Neural crest cell (in vitro differentiated cells): Measurements from ENCODE around the gene GSTM2. TPM values are rescaled to one million over a fixed set of nuclear protein-coding genes. Genes with fewer than 3 reads are reported as not detected.

Experiments
- DNase-seq: peaks from one replicate; pipeline ENCODE4 v3.0.0; 2021; ENCODE audit warnings: low read depth, mixed read lengths, low spot score
- H3K27ac Mint-ChIP-seq: one replicate; pipeline ENCODE4 v1.8.0; 2021; ENCODE audit warnings: mild to moderate bottlenecking, mixed read lengths; ENCODE audit not compliant: unreplicated experiment
- H3K27me3 Mint-ChIP-seq: 2 replicates; pipeline ENCODE4 v1.8.0; 2021; ENCODE audit warnings: low read depth, mild to moderate bottlenecking, mixed read lengths
- H3K36me3 Mint-ChIP-seq: 2 replicates; pipeline ENCODE4 v1.8.0; 2021; ENCODE audit warnings: low read depth, mild to moderate bottlenecking, mixed read lengths
- H3K4me1 Mint-ChIP-seq: 2 replicates; pipeline ENCODE4 v1.8.0; 2021; ENCODE audit warnings: mixed read lengths
- H3K4me3 Mint-ChIP-seq: one replicate; pipeline ENCODE4 v1.8.0; 2021; ENCODE audit warnings: mild to moderate bottlenecking, mixed read lengths
- H3K9me3 Mint-ChIP-seq: 2 replicates; pipeline ENCODE4 v1.8.0; 2021; ENCODE audit warnings: mixed read lengths
- CTCF ChIP-seq: fragments of 200-600 bp; sonication (generic); conservative IDR thresholded peaks from 2 replicates; pipeline ENCODE4 v1.5.0; 2021; ENCODE audit warnings: antibody characterized with exemption, mild to moderate bottlenecking
- total RNA-seq: library from RNA; stranded (reverse); gene quantifications from 2 replicates; pipeline ENCODE4 v1.2.1, GENCODE V29; 2021

Gene GSTM2
- total RNA-seq, 1 donor from 2014 or later = 43.7 TPM

- Mint-ChIP-seq H3K9me3 (no peaks in the 10 kb centered on the region), H3K27me3 (no peaks in the 10 kb centered on the region), H3K36me3 (peaks cover 3% of the 10 kb centered on the region), H3K4me3 (no peak overlapping the region), H3K4me1 (peaks cover 14% of the 10 kb centered on the region), H3K27ac (no peak overlapping the region)
- no peak for TF ChIP-seq CTCF
- DNase-seq = no peak
Observed at GRCh38 chr1:109632671-109633346, 35.0 kb upstream of the GSTM2 start.

- Mint-ChIP-seq H3K9me3 (no peaks in the 10 kb centered on the region), H3K27ac (no peak overlapping the region), H3K36me3 (peaks cover 2% of the 10 kb centered on the region), H3K27me3 (no peaks in the 10 kb centered on the region), H3K4me1 (peaks cover 14% of the 10 kb centered on the region), H3K4me3 (no peak overlapping the region)
- TF ChIP-seq CTCF = no peak
- DNase-seq = no peak
Observed at GRCh38 chr1:109634292-109634691, 33.6 kb upstream of the GSTM2 start.

GRCh38 chr1:109634771-109635750, 32.8 kb upstream of the GSTM2 start:
- Mint-ChIP-seq H3K27ac (no peak overlapping the region), H3K36me3 (no peaks in the 10 kb centered on the region), H3K9me3 (no peaks in the 10 kb centered on the region), H3K4me1 (peaks cover 15% of the 10 kb centered on the region), H3K27me3 (no peaks in the 10 kb centered on the region), H3K4me3 (no peak overlapping the region)
- no peak for TF ChIP-seq CTCF
- DNase-seq = no peak

GRCh38 chr1:109635862-109636200, 32.0 kb upstream of the GSTM2 start:
- TF ChIP-seq CTCF = no peak
- Mint-ChIP-seq H3K27me3 (no peaks in the 10 kb centered on the region), H3K4me3 (no peak overlapping the region), H3K4me1 (peaks cover 17% of the 10 kb centered on the region), H3K36me3 (no peaks in the 10 kb centered on the region), H3K27ac (no peak overlapping the region), H3K9me3 (no peaks in the 10 kb centered on the region)
- DNase-seq = no peak

- no peak overlapping the region for H3K27ac Mint-ChIP-seq
- no peak for DNase-seq
- no peaks in the 10 kb centered on the region for H3K36me3 Mint-ChIP-seq
- no peak for TF ChIP-seq CTCF
- H3K27me3 Mint-ChIP-seq = no peaks in the 10 kb centered on the region
- no peaks in the 10 kb centered on the region for H3K9me3 Mint-ChIP-seq
- H3K4me3 Mint-ChIP-seq = peak overlapping the region; percentile 8
- peaks cover 17% of the 10 kb centered on the region for H3K4me1 Mint-ChIP-seq
Observed at GRCh38 chr1:109636201-109636952, 31.5 kb upstream of the GSTM2 start.
